Adrenal gland (tissue), 12 donors: Measurements from ENCODE around the gene EFEMP2. TPM values are rescaled to one million over a fixed set of nuclear protein-coding genes. Genes with fewer than 3 reads are reported as not detected.

ENCODE experiments used
- DNase-seq, 7 donors: peaks; one replicate each; pipeline ENCODE4 v3.0.0-alpha.2; 2019 to 2020
- H3K27ac ChIP-seq, 5 donors: fragments of 200-600 bp; sonication (generic) in 4 of 5; 1 replicate in 3 of 5; 2 replicates in 2 of 5; pipeline versions ENCODE4 v1.5.1 to v1.8.0; 2016 to 2020; ENCODE audit warnings: mild to moderate bottlenecking in 1 of 5
- H3K27me3 ChIP-seq: fragments of 200-600 bp; 2 replicates; pipeline ENCODE4 v1.8.0; 2021
- H3K36me3 ChIP-seq, 2 donors: fragments of 200-600 bp; replicated peaks in 1 of 2; 1 replicate in 1 of 2; 2 replicates in 1 of 2; pipeline versions ENCODE4 v1.5.1 to v1.8.0; 2018 to 2022
- H3K4me1 ChIP-seq, 2 donors: fragments of 200-600 bp; replicated peaks in 1 of 2; 1 replicate in 1 of 2; 2 replicates in 1 of 2; pipeline versions ENCODE4 v1.5.1 to v1.8.0; 2018 to 2021
- H3K4me3 ChIP-seq, 4 donors: fragments of 200-600 bp; sonication (generic) in 3 of 4; one replicate each; pipeline ENCODE4 v1.5.1; 2016 to 2018
- H3K9me3 ChIP-seq, 3 donors: fragments of 200-600 bp; sonication (generic) in 1 of 3; replicated peaks in 1 of 3; 1 replicate in 2 of 3; 2 replicates in 1 of 3; pipeline versions ENCODE4 v1.5.1 to v1.8.0; 2016 to 2021
- POLR2A ChIP-seq, 2 donors: fragments of 450-650 bp; IDR thresholded peaks; one replicate each; pipeline ENCODE4 v1.6.1; 2017; ENCODE audit warnings: antibody characterized with exemption in 2 of 2, mild to moderate bottlenecking in 2 of 2, moderate library complexity in 1 of 2
- WGBS, 4 donors: extraction: QIAGEN DNeasy Blood & Tissue Kit in 2 of 4; methylation state at CpG; one replicate each; pipeline versions ENCODE4 v1.1.5 to v1.1.7; 2013 to 2017; 5-methylcytosine and 5-hydroxymethylcytosine counted together
- intact Hi-C, 2 donors: fragments of 100-400 bp; cut with DNase I; formaldehyde crosslinking; loops; one replicate each; pipeline versions ENCODE4 v1.14.1 to v1.15.0; 2022 to 2023
- polyA plus RNA-seq, 3 donors: library from polyadenylated mRNA; stranded (reverse); fragments of 200-250 nt in 2 of 3; fragments of 350-450 nt in 1 of 3; fragmentation: Illumina TruSeq in 1 of 3; extraction: RNeasy Lipid Tissue Mini Kit (QIAGEN cat#74804) in 1 of 3; gene quantifications; one replicate each; pipeline ENCODE4 v1.2.3, GENCODE V29; 2013 to 2014
- total RNA-seq, 9 donors: library from RNA; depleted of rRNA in 4 of 9; stranded (reverse); fragments of >200 nt in 4 of 9; fragments of 120-200 nt in 1 of 9; fragmentation: NEBNext Ultra II Directional in 1 of 9; extraction: Animal tissue kit (Norgen Biotek cat#: 25700) in 1 of 9; gene quantifications; one replicate each; pipeline versions ENCODE4 v1.1.0 to v1.2.4, GENCODE V29; 2013 to 2023
- TF ChIP-seq, protein P1 (sequence below), 6 experiments: fragments of 450-650 bp in 4 of 6; fragments of 200-600 bp in 2 of 6; sonication (generic) in 1 of 6; IDR thresholded peaks; 1 replicate in 5 of 6; 2 replicates in 1 of 6; pipeline versions ENCODE4 v1.5.1 to v1.8.0; 2016 to 2021; ENCODE audit warnings: antibody characterized with exemption in 6 of 6, mild to moderate bottlenecking in 2 of 6, moderate library complexity in 1 of 6
- donor health status: healthy with polysubstance abuse.
- donor health status: Bipolar disorder and iron deficiency.
- donor health status: DM: yes; HTN: yes; CAD: no.
- donor health status: DM: no; HTN: no; CAD: no.
- donor health status: DM: no; HTN: no; CAD: no.
- donor health status: DM: yes; HTN: yes; CAD: no.

Gene EFEMP2
- total and polyA plus RNA-seq, 12 donors = 20.3 to 156 (median 63.6) TPM

- Histone ChIP-seq H3K27me3 (no peaks in the 10 kb centered on the region), H3K4me1 (peaks cover 2 to 17% of the 10 kb centered on the region in 2 donors), H3K4me3 (peak overlapping the region in 2 of 4 donors; percentile 30 to 61), H3K9me3 (no peaks in the 10 kb centered on the region), H3K36me3 (peaks cover 0 to 20% of the 10 kb centered on the region in 2 donors), H3K27ac (peak overlapping the region in 4 of 5 donors; percentile 44 to 93 (median 82))
- 26 to 54% (median 44%) methylated on average over 3 to 26 of the region's 26 CpGs for WGBS, 4 donors
- intact Hi-C loops = no loop called here
- TF ChIP-seq POLR2A (IDR thresholded peaks at IDR 0.05) = no peak
- TF ChIP-seq, protein P1, sequence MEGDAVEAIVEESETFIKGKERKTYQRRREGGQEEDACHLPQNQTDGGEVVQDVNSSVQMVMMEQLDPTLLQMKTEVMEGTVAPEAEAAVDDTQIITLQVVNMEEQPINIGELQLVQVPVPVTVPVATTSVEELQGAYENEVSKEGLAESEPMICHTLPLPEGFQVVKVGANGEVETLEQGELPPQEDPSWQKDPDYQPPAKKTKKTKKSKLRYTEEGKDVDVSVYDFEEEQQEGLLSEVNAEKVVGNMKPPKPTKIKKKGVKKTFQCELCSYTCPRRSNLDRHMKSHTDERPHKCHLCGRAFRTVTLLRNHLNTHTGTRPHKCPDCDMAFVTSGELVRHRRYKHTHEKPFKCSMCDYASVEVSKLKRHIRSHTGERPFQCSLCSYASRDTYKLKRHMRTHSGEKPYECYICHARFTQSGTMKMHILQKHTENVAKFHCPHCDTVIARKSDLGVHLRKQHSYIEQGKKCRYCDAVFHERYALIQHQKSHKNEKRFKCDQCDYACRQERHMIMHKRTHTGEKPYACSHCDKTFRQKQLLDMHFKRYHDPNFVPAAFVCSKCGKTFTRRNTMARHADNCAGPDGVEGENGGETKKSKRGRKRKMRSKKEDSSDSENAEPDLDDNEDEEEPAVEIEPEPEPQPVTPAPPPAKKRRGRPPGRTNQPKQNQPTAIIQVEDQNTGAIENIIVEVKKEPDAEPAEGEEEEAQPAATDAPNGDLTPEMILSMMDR (IDR thresholded peaks at IDR 0.05) = no peak
- DNase-seq = no peak
Measured at GRCh38 chr11:65871811-65872548, 620 bp downstream of the EFEMP2 start.

DNA sequence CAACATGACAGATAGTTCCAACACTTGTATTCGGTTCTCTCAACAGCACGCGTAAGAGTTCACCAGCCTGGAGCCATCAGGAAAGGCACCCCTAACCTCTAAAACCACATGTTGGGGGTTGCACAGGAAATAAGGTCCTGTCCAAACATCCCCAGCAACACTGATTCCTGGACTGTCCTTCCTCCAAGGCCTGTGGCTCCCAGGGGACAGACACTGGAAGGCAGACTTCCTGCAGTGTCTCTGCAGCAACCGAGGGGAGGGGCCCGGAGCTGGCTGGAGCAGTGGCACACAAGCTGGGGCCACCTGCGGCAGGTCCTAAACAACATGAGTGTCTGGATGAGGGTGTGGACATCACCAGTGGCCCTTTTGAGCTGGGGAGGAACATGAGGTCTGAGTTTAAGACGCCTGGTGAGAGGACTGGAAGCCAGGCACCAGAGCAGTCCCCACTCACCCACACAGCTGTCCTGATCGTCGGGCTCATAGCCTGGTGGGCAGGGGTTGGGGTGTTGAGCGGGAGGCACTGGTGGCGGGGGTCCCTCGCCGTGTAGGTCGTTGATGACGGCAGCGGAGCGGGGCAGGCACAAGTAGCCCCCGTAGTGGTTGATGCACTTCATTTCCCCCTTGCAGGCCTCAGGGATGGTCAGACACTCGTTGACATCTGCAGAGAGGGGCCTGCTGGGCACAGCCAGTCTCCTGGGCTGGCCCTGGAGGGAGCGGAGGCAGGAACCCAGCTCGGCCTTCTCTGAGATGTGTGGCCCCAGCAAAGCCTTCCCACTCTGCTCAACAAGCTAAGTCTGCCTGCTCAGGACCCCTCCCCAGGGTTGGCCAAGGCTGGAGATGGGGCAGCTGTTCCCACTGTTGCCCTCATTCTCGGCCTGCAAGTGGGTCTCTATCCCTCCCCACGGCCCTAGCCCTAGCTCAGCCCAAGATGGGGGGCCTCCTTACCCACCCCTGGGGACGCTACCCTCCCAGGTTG lies 1.6 kb downstream of the EFEMP2 start:
- Histone ChIP-seq H3K4me1 (peaks cover 2 to 17% of the 10 kb centered on the region in 2 donors), H3K36me3 (peaks cover 0 to 30% of the 10 kb centered on the region in 2 donors), H3K9me3 (no peaks in the 10 kb centered on the region), H3K27ac (peak overlapping the region in 3 of 5 donors; percentile 44 to 93 (median 86)), H3K4me3 (peak overlapping the region in 1 of 4 donors; percentile 61), H3K27me3 (no peaks in the 10 kb centered on the region)
- intact Hi-C loops = no loop called here
- 65 to 81% (median 67%) methylated on average over 8 to 24 of the region's 24 CpGs for WGBS, 4 donors
- peak in 2 of 7 donors; percentile 38 to 46 for DNase-seq
- TF ChIP-seq, protein P1 (IDR thresholded peaks at IDR 0.05) = no peak
- no peak for TF ChIP-seq POLR2A (IDR thresholded peaks at IDR 0.05)

GRCh38 chr11:65870307-65870658 lies 2.3 kb downstream of the EFEMP2 start:
- H3K27me3 ChIP-seq = no peaks in the 10 kb centered on the region
- peaks cover 2 to 17% of the 10 kb centered on the region in 2 donors for H3K4me1 ChIP-seq
- no peaks in the 10 kb centered on the region for H3K9me3 ChIP-seq
- TF ChIP-seq POLR2A (IDR thresholded peaks at IDR 0.05) = no peak
- TF ChIP-seq, protein P1 (IDR thresholded peaks at IDR 0.05) = no peak
- H3K4me3 ChIP-seq = no peak overlapping the region
- peak overlapping the region in 1 of 5 donors; percentile 93 for H3K27ac ChIP-seq
- 69 to 80% (median 79%) methylated on average over 10 to 11 of the region's 11 CpGs for WGBS, 4 donors
- DNase-seq = peak in 1 of 7 donors; percentile 57
- peaks cover 0 to 37% of the 10 kb centered on the region in 2 donors for H3K36me3 ChIP-seq
- intact Hi-C loops = no loop called here
